ENCODE measurements around the gene SORL1. TPM values are rescaled to one million over a fixed set of nuclear protein-coding genes. Genes with fewer than 3 reads are reported as not detected.

The SORL1 gene
- total and polyA plus RNA-seq, 2 of the 8 experiments (the other 6 are each of a cell fraction or from before 2014, with no cell fraction given), result 38.1 to 65.5 TPM

GRCh38 chr11:121406291-121406690 is 45.8 kb upstream of the SORL1 start (continued):
- no peak for TF ChIP-seq CEBPB (IDR thresholded peaks at IDR 0.05; ENCODE audit: low read depth, low read length)
- TF ChIP-seq CBX5 (IDR thresholded peaks at IDR 0.05; ENCODE audit: low read depth, low read length), result no peak
- TF ChIP-seq SP4 (IDR thresholded peaks at IDR 0.05; ENCODE audit: low read length), result no peak
- TF ChIP-seq RAD21 (IDR thresholded peaks at IDR 0.05 in 1 of 2, conservative IDR thresholded peaks at IDR 0.05 in 1 of 2; ENCODE audit: low read depth in 2 of 2, low read length in 2 of 2), result peak in 1 of 2 experiments; percentile 9; a peak in 1 of 4 replicates
- peak; percentile 86; the same call in 1 of the 2 replicates for TF ChIP-seq ATF2 (IDR thresholded peaks at IDR 0.05; ENCODE audit: low read length)
- TF ChIP-seq RBBP5 (IDR thresholded peaks at IDR 0.05; ENCODE audit: borderline replicate concordance, low read depth, low read length), result no peak
- peak; percentile 16; the same call in 1 of the 2 replicates for TF ChIP-seq CREB1 (IDR thresholded peaks at IDR 0.05)
- TF ChIP-seq YY1 (IDR thresholded peaks at IDR 0.05; ENCODE audit: low read depth, low read length), result peak; percentile 79
- no peak for TF ChIP-seq BRCA1 (IDR thresholded peaks at IDR 0.05; ENCODE audit: low read depth, low read length)
- TF ChIP-seq SRF (IDR thresholded peaks at IDR 0.05; ENCODE audit: low read depth, low read length), result 0 out of 2 replicates have a peak, but pooled peaks have one; percentile 4
- TF ChIP-seq PHF8 (conservative IDR thresholded peaks at IDR 0.05; ENCODE audit: low read depth, low read length), result no peak
- peak; percentile 52; the same call in 1 of the 2 replicates for TF ChIP-seq EGR1 (IDR thresholded peaks at IDR 0.05; ENCODE audit: borderline replicate concordance, low read depth, low read length)
- TF ChIP-seq TAF7 (optimal IDR thresholded peaks at IDR 0.05; ENCODE audit: borderline replicate concordance, low read depth, low read length), result no peak
- no peak for TF ChIP-seq JUN (IDR thresholded peaks at IDR 0.05; ENCODE audit: low read depth, low read length)
- 0 out of 2 replicates have a peak, but pooled peaks have one; percentile 87 for TF ChIP-seq TCF12 (IDR thresholded peaks at IDR 0.05; ENCODE audit: low read depth, low read length)
- no peak for TF ChIP-seq TBP (IDR thresholded peaks at IDR 0.05; ENCODE audit: low read depth, low read length)
- TF ChIP-seq EP300 (IDR thresholded peaks at IDR 0.05; ENCODE audit: borderline replicate concordance in 1 of 2, low read depth in 2 of 2, low read length in 2 of 2), result peak in 1 of 2 experiments; percentile 88; a peak in 2 of 3 replicates
- TF ChIP-seq HDAC2 (IDR thresholded peaks at IDR 0.05; ENCODE audit: borderline replicate concordance in 1 of 2, low read depth in 2 of 2, low read length in 2 of 2), result peak in 1 of 2 experiments; percentile 94; a peak in 2 of 4 replicates
- no peak for TF ChIP-seq EZH2 (IDR thresholded peaks at IDR 0.05; ENCODE audit: low read depth, low read length, severe bottlenecking)
- TF ChIP-seq CTBP2 (IDR thresholded peaks at IDR 0.05; ENCODE audit: borderline replicate concordance, insufficient read depth, insufficient read length, low read length), result no peak
- TF ChIP-seq ATF3 (IDR thresholded peaks at IDR 0.05; ENCODE audit: insufficient read depth, low read depth, low read length), result no peak
- no peak for TF ChIP-seq SIRT6 (IDR thresholded peaks at IDR 0.05; ENCODE audit: low read length)
- TF ChIP-seq RXRA (IDR thresholded peaks at IDR 0.05; ENCODE audit: insufficient read depth, low read depth, low read length), result no peak

Data from H1 (cell line).